GM12865 (cell line): Measurements from ENCODE around the gene KRTAP3-3.
"Not testable (repeated sequence)": the region's sequence is repeated elsewhere in the genome, so short reads cannot be mapped to it uniquely, and the experiment has no call there.

Experiments used
- DNase-seq: peaks from one replicate; pipeline ENCODE4 v3.0.0; 2010; ENCODE audit warnings: low read depth
- H3K4me3 ChIP-seq: 2 replicates; pipeline ENCODE4 v1.5.1; 2011; ENCODE audit warnings: mild to moderate bottlenecking, low read depth, low read length, control low read depth
- TF ChIP-seq, protein P1 (sequence below): IDR thresholded peaks from 2 replicates; pipeline ENCODE4 v1.5.1; 2011; ENCODE audit warnings: low read length, control low read depth, low read depth, inconsistent platforms; ENCODE audit not compliant: insufficient read depth; ENCODE audit errors: missing control alignments

The KRTAP3-3 gene

DNA sequence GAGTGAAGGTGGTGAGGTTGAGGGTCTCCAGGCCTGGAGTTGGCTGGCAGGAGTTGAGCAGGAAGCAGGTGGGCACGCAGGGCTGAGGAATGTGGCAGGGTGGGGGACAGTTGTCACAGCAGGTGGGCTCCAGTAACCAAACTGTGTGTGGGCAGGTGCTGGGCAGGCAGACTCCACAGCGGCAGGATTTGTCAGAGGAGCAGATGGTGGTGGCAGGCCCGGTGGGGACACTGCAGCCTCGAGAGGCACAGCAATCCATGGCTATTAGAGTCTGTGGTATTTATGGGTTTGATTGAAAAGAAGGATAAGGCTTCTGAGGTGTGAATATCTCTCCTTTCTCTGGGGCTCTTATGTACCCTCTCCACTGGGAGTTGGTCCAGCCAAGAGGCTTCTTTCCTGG, at the start of gene KRTAP3-3:
TSS of gene KRTAP3-3 (minus strand) at position 326 of the 400 bp plus-strand sequence. CDS start at position 259, 67 bp downstream.
- H3K4me3 ChIP-seq, result no peak within 1 kb of the TSS
- TF ChIP-seq, protein P1, sequence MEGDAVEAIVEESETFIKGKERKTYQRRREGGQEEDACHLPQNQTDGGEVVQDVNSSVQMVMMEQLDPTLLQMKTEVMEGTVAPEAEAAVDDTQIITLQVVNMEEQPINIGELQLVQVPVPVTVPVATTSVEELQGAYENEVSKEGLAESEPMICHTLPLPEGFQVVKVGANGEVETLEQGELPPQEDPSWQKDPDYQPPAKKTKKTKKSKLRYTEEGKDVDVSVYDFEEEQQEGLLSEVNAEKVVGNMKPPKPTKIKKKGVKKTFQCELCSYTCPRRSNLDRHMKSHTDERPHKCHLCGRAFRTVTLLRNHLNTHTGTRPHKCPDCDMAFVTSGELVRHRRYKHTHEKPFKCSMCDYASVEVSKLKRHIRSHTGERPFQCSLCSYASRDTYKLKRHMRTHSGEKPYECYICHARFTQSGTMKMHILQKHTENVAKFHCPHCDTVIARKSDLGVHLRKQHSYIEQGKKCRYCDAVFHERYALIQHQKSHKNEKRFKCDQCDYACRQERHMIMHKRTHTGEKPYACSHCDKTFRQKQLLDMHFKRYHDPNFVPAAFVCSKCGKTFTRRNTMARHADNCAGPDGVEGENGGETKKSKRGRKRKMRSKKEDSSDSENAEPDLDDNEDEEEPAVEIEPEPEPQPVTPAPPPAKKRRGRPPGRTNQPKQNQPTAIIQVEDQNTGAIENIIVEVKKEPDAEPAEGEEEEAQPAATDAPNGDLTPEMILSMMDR, result no peak
- no peak for DNase-seq

DNA sequence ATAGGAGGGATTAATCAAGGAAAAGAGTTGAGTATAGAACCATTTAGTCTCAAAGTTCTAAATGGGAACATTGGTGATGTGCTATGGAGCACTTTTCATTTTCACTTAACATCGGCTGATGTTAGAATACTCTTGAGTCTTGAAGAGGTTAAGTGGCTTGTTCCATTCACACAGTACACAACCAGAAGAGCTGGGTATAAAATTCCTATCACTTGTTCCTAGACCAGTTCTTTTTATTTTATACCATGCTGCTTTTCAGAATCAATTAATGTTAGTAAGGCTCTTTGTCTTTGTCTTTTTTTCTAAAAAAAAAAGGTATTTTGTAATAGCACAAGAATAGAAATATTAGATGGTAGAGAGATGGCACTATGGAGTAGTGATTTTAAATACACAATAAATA, 49.0 kb upstream of the KRTAP3-3 start:
- TF ChIP-seq, protein P1, result no peak
- H3K4me3 ChIP-seq, result no peak overlapping the region
- DNase-seq, result no peak

GRCh38 chr17:41040783-41041571, 47.0 kb upstream of the KRTAP3-3 start, which contains the start of gene KRTAP1-1:
Gene KRTAP1-1, minus strand, starts transcription at chr17:41041450. Its CDS starts 53 bp downstream, at chr17:41041397.
- not testable (repeated sequence) for DNase-seq, H3K4me3 ChIP-seq

DNA sequence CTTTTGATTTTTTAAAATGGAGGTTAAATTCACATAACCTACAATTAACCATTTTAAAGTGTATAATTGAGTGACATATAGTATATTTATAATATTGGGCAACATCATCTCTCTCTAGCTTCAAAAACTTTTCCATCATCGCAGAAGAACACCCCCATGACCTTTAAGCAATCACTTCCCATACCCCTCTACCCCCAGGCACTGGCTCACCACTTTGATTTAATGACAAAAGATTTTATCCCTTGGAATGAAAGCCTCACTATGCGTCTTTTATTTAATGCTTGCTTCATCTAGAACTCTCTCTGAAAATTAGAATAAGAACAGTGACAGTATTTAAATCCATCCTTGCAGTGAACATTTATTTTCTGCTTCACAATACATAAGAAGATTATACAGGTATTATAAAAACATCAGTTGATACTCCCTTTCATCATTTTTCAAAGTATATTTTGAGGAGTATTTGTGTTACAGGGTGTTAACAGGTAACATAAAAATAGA, 43.9 kb upstream of the KRTAP3-3 start:
- TF ChIP-seq, protein P1, result no peak
- DNase-seq, result no peak
- no peak overlapping the region for H3K4me3 ChIP-seq

DNA sequence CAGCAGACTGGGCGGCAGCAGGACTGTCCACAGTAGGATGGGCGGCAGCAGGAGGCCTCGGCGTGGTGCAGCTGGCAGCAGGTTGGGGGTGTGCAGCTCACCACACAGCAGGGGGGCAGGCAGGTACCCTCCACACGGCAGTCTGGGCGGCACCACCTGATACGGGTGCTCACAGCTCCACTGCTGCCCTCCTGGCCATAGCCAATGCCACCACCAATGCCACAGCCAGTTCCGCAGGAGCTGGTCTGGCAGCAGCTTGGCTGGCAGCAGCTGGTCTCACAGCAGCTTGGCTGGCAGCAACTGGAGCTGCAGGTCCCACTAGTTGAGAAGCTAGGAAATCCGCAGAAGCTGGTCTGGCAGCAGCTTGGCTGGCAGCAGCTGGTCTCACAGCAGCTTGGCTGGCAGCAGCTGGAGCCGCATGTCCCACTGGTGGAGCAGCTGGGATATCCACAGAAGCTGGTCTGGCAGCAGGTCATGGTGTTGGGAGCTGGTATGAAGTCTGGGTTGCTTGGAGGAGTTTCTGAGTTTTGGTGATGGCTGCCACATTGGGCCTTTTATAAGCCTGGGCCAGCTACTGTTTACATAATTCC, 40.5 kb upstream of the KRTAP3-3 start, which contains the start of gene KRTAP1-3:
TSS of gene KRTAP1-3 (minus strand) at position 529 of the 590 bp plus-strand sequence. CDS start at position 476, 53 bp downstream.
- DNase-seq, H3K4me3 ChIP-seq: not testable (repeated sequence)

DNA sequence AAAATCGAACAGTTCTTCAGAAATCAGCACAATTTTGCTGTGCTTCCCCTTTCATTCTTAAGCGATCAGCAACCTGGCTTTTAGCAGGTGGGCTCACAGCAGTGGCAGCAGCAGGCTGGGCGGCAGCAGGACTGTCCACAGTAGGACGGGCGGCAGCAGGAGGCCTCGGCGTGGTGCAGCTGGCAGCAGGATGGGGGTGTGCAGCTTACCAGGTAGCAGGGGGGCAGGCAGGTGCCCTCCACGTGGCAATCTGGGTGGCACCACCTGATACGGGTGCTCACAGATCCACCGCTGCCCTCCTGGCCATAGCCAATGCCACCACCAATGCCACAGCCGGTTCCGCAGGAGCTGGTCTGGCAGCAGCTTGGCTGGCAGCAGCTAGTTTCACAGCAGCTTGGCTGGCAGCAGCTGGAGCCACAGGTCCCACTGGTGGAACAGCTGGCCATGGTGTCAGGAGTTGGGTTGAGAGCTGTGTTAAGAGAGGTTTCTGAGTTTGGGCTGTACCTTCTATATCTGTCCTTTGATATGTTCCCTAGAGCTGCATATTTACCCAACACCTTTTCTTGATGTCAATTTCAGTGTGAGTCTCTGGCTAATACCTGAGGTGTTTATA, 35.8 kb upstream of the KRTAP3-3 start, which contains the start of gene KRTAP1-4:
TSS of gene KRTAP1-4 (minus strand) at position 563 of the 613 bp plus-strand sequence. CDS start at position 446, 117 bp downstream.
- DNase-seq, result no peak
- no peak within 1 kb of the TSS for H3K4me3 ChIP-seq
- TF ChIP-seq, protein P1, result no peak

DNA sequence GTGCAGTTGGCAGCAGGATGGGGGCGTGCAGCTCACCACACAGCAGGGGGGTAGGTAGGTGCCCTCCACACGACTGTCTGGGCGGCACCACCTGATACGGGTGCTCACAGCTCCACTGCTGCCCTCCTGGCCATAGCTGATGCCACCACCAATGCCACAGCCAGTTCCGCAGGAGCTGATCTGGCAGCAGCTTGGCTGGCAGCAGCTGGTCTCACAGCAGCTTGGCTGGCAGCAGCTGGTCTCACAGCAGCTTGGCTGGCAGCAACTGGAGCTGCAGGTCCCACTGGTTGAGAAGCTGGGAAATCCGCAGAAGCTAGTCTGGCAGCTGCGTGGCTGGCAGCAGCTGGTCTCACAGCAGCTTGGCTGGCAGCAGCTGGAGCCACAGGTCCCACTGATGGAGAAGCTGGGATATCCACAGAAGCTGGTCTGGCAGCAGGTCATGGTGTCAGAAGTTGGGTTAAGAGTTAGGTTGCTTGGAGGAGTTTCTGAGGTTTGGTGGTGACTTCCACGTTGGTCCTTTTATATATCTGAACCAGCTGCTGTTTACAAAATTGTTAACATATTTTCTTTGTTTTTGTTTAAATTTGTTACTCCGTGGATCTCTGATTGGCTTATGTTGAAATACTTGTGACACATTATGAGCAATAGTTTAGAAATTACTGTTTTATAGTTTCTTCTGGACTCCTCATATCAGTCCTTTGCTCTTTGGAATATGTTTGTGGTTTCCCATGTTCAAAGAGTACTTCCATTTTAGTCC, 32.9 kb upstream of the KRTAP3-3 start, which contains the start of gene KRTAP1-5:
TSS of gene KRTAP1-5 (minus strand) at position 494 of the 757 bp plus-strand sequence. CDS start at position 441, 53 bp downstream.
- H3K4me3 ChIP-seq, result no peak within 1 kb of the TSS
- TF ChIP-seq, protein P1, result no peak
- no peak for DNase-seq
